ENCODE results near the gene MYF6. TPM values are rescaled to one million over a fixed set of nuclear protein-coding genes. Genes with fewer than 3 reads are reported as not detected.

The MYF6 gene
- total RNA-seq, 4 donors from 2014 or later, result 0.27 TPM; not detected in 3

- Histone ChIP-seq H3K4me3 (no peak overlapping the region), H3K27ac (no peak overlapping the region), H3K27me3 (no peaks in the 10 kb centered on the region), H3K4me1 (no peaks in the 10 kb centered on the region), H3K9me3 (no peaks in the 10 kb centered on the region), H3K36me3 (no peaks in the 10 kb centered on the region)
- in situ Hi-C loops (cut with MboI; ENCODE audit: low pct_ligation_motif_present in 1 of 4, low pct_unique_long_range_greater_than_20kb in 1 of 4, low sequenced_read_pairs in 3 of 4) (no loop called here), intact Hi-C loops (cut with DNase I; ENCODE audit: low total_unique reads) (no loop called here)
- TF ChIP-seq EP300 (IDR thresholded peaks at IDR 0.05; ENCODE audit: low read depth), result no peak
- TF ChIP-seq POLR2AphosphoS5 (IDR thresholded peaks at IDR 0.05), result no peak
- no peak for TF ChIP-seq CTCF (IDR thresholded peaks at IDR 0.05)
- TF ChIP-seq POLR2A (IDR thresholded peaks at IDR 0.05), result no peak
- no peak for DNase-seq
- WGBS, 2 donors (ENCODE audit: low coverage in 1 of 2), result 68 to 73% methylated on average over 2 of the region's 2 CpGs
Measured at GRCh38 chr12:80700327-80700726, 7.1 kb upstream of the MYF6 start.

GRCh38 chr12:80701388-80701787, 6.0 kb upstream of the MYF6 start:
- no peaks in the 10 kb centered on the region for H3K4me1 ChIP-seq
- H3K4me3 ChIP-seq, result no peak overlapping the region
- intact Hi-C loops (cut with DNase I; ENCODE audit: low total_unique reads), result no loop called here
- in situ Hi-C loops (cut with MboI; ENCODE audit: low pct_ligation_motif_present in 1 of 4, low pct_unique_long_range_greater_than_20kb in 1 of 4, low sequenced_read_pairs in 3 of 4), result no loop called here
- WGBS, 2 donors (ENCODE audit: low coverage in 1 of 2), result 50 to 67% methylated on average over 2 of the region's 2 CpGs
- no peaks in the 10 kb centered on the region for H3K9me3 ChIP-seq
- H3K36me3 ChIP-seq, result no peaks in the 10 kb centered on the region
- no peak for DNase-seq
- TF ChIP-seq CTCF (IDR thresholded peaks at IDR 0.05), result no peak
- no peak for TF ChIP-seq EP300 (IDR thresholded peaks at IDR 0.05; ENCODE audit: low read depth)
- no peak for TF ChIP-seq POLR2A (IDR thresholded peaks at IDR 0.05)
- TF ChIP-seq POLR2AphosphoS5 (IDR thresholded peaks at IDR 0.05), result no peak
- no peaks in the 10 kb centered on the region for H3K27me3 ChIP-seq
- H3K27ac ChIP-seq, result no peak overlapping the region

- in situ Hi-C loops (cut with MboI; ENCODE audit: low pct_ligation_motif_present in 1 of 4, low pct_unique_long_range_greater_than_20kb in 1 of 4, low sequenced_read_pairs in 3 of 4), result no loop called here
- 43 to 46% methylated on average over 11 to 12 of the region's 12 CpGs for WGBS, 2 donors (ENCODE audit: low coverage in 1 of 2)
- no peaks in the 10 kb centered on the region for H3K9me3 ChIP-seq
- H3K4me3 ChIP-seq, result no peak overlapping the region
- intact Hi-C loops (cut with DNase I; ENCODE audit: low total_unique reads), result no loop called here
- DNase-seq, result no peak
- no peak overlapping the region for H3K27ac ChIP-seq
- no peak for TF ChIP-seq EP300 (IDR thresholded peaks at IDR 0.05; ENCODE audit: low read depth)
- TF ChIP-seq POLR2AphosphoS5 (IDR thresholded peaks at IDR 0.05), result no peak
- peaks cover 8% of the 10 kb centered on the region for H3K27me3 ChIP-seq
- H3K36me3 ChIP-seq, result no peaks in the 10 kb centered on the region
- no peaks in the 10 kb centered on the region for H3K4me1 ChIP-seq
Measured at GRCh38 chr12:80702889-80703805, 4.3 kb upstream of the MYF6 start.

- WGBS, 2 donors (ENCODE audit: low coverage in 1 of 2), result 88 to 89% methylated on average over 2 of the region's 2 CpGs
- Histone ChIP-seq H3K27me3 (peaks cover 19% of the 10 kb centered on the region), H3K36me3 (no peaks in the 10 kb centered on the region), H3K27ac (no peak overlapping the region), H3K4me3 (no peak overlapping the region), H3K9me3 (no peaks in the 10 kb centered on the region), H3K4me1 (no peaks in the 10 kb centered on the region)
- in situ Hi-C loops (cut with MboI; ENCODE audit: low pct_ligation_motif_present in 1 of 4, low pct_unique_long_range_greater_than_20kb in 1 of 4, low sequenced_read_pairs in 3 of 4), result no loop called here
- no peak for DNase-seq
- TF ChIP-seq CTCF (IDR thresholded peaks at IDR 0.05), result no peak
- TF ChIP-seq POLR2A (IDR thresholded peaks at IDR 0.05), result no peak
- no peak for TF ChIP-seq EP300 (IDR thresholded peaks at IDR 0.05; ENCODE audit: low read depth)
- no peak for TF ChIP-seq POLR2AphosphoS5 (IDR thresholded peaks at IDR 0.05)
- intact Hi-C loops (cut with DNase I; ENCODE audit: low total_unique reads), result no loop called here
Measured at GRCh38 chr12:80704420-80704819, 3.0 kb upstream of the MYF6 start.

All from transverse colon (tissue), 4 donors.